KOPT-K1 (cell line): Measurements from ENCODE around the gene NIT1.

Experiments
- H3K27ac ChIP-seq: fragments of 200-600 bp; sonication (generic); 2 replicates; pipeline ENCODE4 v1.5.1; 2016; ENCODE audit warnings: antibody characterized with exemption, mild to moderate bottlenecking, low read depth, low read length; ENCODE audit not compliant: poor library complexity, severe bottlenecking
- H3K36me3 ChIP-seq: fragments of 200-600 bp; sonication (generic); 2 replicates; pipeline ENCODE4 v1.5.1; 2017; ENCODE audit warnings: antibody characterized with exemption, mild to moderate bottlenecking, low read length, moderate library complexity; ENCODE audit not compliant: insufficient read depth
- H3K9me3 ChIP-seq: fragments of 200-600 bp; sonication (generic); 2 replicates; pipeline ENCODE4 v1.5.1; 2017; ENCODE audit warnings: antibody characterized with exemption, low read length, mild to moderate bottlenecking; ENCODE audit not compliant: insufficient read depth, poor library complexity, severe bottlenecking

NIT1 gene

DNA sequence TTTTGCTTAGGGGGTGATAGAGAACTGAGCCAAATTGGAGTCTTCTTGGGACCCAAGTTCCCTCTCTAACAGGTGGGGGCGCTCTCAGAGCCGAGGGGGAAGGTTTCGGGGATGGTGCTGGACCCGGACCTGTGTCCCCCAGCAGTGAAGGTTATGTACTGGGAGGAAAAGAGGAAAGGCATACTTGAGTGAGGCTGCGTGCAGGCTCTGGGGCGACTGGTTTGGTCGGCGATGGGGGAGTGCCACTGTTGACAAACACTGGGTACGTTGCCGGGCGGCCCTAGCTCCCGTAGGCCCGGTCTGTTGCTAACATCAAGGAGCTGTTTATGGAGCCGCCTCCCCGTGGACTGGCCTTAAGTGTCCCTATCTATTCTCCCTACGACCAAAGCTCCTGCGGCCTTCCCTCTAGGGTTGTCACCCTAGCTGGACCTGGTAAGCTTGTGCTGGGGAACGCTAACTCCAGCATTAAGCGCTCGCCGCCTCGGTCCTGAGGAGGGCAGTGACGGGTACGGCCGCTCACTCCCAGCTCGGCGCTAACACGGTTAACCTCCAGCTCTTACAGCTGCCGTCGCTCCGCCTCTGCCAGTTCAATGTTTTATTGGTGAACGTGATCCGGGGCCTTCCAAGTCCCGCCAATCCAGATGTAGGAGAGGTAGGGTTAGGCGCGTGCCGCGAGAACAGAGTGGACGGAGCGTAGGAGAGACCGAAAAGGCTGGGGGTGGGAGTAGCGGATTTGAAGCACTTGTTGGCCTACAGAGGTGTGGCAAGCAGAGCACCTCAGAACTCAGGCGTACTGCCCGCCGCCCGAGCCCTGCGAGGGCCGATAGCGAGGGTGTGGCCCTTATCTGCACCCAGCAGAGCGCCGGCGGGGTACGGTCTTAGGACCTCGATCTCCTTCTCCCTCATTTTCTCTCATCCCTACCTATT lies 48.1 kb downstream of the NIT1 start, which contains the start of gene PPOX:
TSS of gene PPOX (plus strand) at position 685 of the 927 bp plus-strand sequence. CDS start 422 bp downstream, outside the sequence.
- Histone ChIP-seq H3K9me3 (no peaks in the 10 kb centered on the region), H3K27ac (peak within 1 kb of the TSS; percentile 71), H3K36me3 (peaks cover 61% of the 10 kb centered on the region)

- H3K27ac ChIP-seq = peak overlapping the region; percentile 71
- H3K9me3 ChIP-seq = no peaks in the 10 kb centered on the region
- H3K36me3 ChIP-seq = peaks cover 61% of the 10 kb centered on the region
Measured at GRCh38 chr1:161166669-161167548, 49.0 kb downstream of the NIT1 start.

GRCh38 chr1:161168906-161169305 lies 51.0 kb downstream of the NIT1 start:
- no peaks in the 10 kb centered on the region for H3K9me3 ChIP-seq
- H3K36me3 ChIP-seq = peaks cover 61% of the 10 kb centered on the region
- H3K27ac ChIP-seq = no peak overlapping the region
